ENCODE results near the gene PKNOX2.

The PKNOX2 gene

GRCh38 chr11:125429807-125430678 lies 265.5 kb downstream of the PKNOX2 start:
- TF ChIP-seq, protein P1, sequence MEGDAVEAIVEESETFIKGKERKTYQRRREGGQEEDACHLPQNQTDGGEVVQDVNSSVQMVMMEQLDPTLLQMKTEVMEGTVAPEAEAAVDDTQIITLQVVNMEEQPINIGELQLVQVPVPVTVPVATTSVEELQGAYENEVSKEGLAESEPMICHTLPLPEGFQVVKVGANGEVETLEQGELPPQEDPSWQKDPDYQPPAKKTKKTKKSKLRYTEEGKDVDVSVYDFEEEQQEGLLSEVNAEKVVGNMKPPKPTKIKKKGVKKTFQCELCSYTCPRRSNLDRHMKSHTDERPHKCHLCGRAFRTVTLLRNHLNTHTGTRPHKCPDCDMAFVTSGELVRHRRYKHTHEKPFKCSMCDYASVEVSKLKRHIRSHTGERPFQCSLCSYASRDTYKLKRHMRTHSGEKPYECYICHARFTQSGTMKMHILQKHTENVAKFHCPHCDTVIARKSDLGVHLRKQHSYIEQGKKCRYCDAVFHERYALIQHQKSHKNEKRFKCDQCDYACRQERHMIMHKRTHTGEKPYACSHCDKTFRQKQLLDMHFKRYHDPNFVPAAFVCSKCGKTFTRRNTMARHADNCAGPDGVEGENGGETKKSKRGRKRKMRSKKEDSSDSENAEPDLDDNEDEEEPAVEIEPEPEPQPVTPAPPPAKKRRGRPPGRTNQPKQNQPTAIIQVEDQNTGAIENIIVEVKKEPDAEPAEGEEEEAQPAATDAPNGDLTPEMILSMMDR (conservative IDR thresholded peaks at IDR 0.05; ENCODE audit: low read depth, low read length): no peak
- Histone ChIP-seq H3K27ac (no peak overlapping the region), H3K27me3 (ENCODE audit: insufficient read depth, low read depth) (no peaks in the 10 kb centered on the region), H3K4me1 (ENCODE audit: low read depth, poor library complexity, severe bottlenecking) (no peaks in the 10 kb centered on the region), H3K4me2 (no peak overlapping the region), H4K20me1 (ENCODE audit: insufficient read depth) (no peaks in the 10 kb centered on the region), H3K36me3 (ENCODE audit: insufficient read depth) (no peaks in the 10 kb centered on the region), H3K79me2 (ENCODE audit: insufficient read depth, low read depth) (no peaks in the 10 kb centered on the region), H3K4me3 (IDR thresholded peaks at IDR 0.05; ENCODE audit: insufficient read depth, low read depth, low read length) (no peak overlapping the region), H3K9ac (no peak overlapping the region), H2AFZ (ENCODE audit: low read depth) (no peak overlapping the region)

GRCh38 chr11:125431009-125431408 lies 266.5 kb downstream of the PKNOX2 start:
- Histone ChIP-seq H3K36me3 (ENCODE audit: insufficient read depth) (no peaks in the 10 kb centered on the region), H3K9ac (no peak overlapping the region), H2AFZ (ENCODE audit: low read depth) (no peak overlapping the region), H3K27me3 (ENCODE audit: insufficient read depth, low read depth) (no peaks in the 10 kb centered on the region), H4K20me1 (ENCODE audit: insufficient read depth) (no peaks in the 10 kb centered on the region), H3K27ac (no peak overlapping the region), H3K4me3 (IDR thresholded peaks at IDR 0.05; ENCODE audit: insufficient read depth, low read depth, low read length) (no peak overlapping the region), H3K4me2 (no peak overlapping the region), H3K4me1 (ENCODE audit: low read depth, poor library complexity, severe bottlenecking) (no peaks in the 10 kb centered on the region), H3K79me2 (ENCODE audit: insufficient read depth, low read depth) (no peaks in the 10 kb centered on the region)
- TF ChIP-seq, protein P1 (conservative IDR thresholded peaks at IDR 0.05; ENCODE audit: low read depth, low read length): no peak

DNA sequence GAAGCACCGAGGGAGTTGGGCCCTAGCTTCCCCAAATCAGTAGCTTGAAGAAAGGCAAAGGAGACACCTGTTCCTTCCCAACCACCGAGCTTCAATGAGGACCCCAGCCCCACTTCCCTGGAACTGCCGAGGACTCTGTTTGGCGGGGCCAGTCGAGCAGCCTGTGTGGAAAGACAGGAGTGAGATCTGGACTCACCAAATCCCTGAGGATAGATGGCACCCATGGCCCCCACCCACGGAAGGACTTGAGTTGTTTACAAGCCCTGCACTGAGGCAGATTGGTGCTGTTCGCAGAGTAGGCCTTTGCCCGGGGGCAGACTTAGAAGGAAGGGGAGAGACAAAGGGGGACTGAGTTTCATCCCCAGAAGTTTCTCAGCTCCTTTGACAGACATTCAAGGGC lies 266.9 kb downstream of the PKNOX2 start:
- TF ChIP-seq, protein P1 (conservative IDR thresholded peaks at IDR 0.05; ENCODE audit: low read depth, low read length): no peak
- no peaks in the 10 kb centered on the region for H4K20me1 ChIP-seq (ENCODE audit: insufficient read depth)
- H3K4me1 ChIP-seq (ENCODE audit: low read depth, poor library complexity, severe bottlenecking): no peaks in the 10 kb centered on the region
- H3K27ac ChIP-seq: no peak overlapping the region
- no peak overlapping the region for H3K4me3 ChIP-seq (IDR thresholded peaks at IDR 0.05; ENCODE audit: insufficient read depth, low read depth, low read length)
- no peaks in the 10 kb centered on the region for H3K36me3 ChIP-seq (ENCODE audit: insufficient read depth)
- H3K9ac ChIP-seq: no peak overlapping the region
- no peak overlapping the region for H2AFZ ChIP-seq (ENCODE audit: low read depth)
- no peaks in the 10 kb centered on the region for H3K27me3 ChIP-seq (ENCODE audit: insufficient read depth, low read depth)
- no peak overlapping the region for H3K4me2 ChIP-seq
- H3K79me2 ChIP-seq (ENCODE audit: insufficient read depth, low read depth): no peaks in the 10 kb centered on the region

GRCh38 chr11:125433454-125434121 lies 269.0 kb downstream of the PKNOX2 start:
- H3K9ac ChIP-seq: no peak overlapping the region
- no peak overlapping the region for H3K4me3 ChIP-seq (IDR thresholded peaks at IDR 0.05; ENCODE audit: insufficient read depth, low read depth, low read length)
- no peaks in the 10 kb centered on the region for H3K36me3 ChIP-seq (ENCODE audit: insufficient read depth)
- H3K79me2 ChIP-seq (ENCODE audit: insufficient read depth, low read depth): no peaks in the 10 kb centered on the region
- TF ChIP-seq, protein P1 (conservative IDR thresholded peaks at IDR 0.05; ENCODE audit: low read depth, low read length): 0 out of 2 replicates have a peak, but pooled peaks have one; percentile 14
- H3K27me3 ChIP-seq (ENCODE audit: insufficient read depth, low read depth): no peaks in the 10 kb centered on the region
- H3K4me2 ChIP-seq: no peak overlapping the region
- no peak overlapping the region for H2AFZ ChIP-seq (ENCODE audit: low read depth)
- no peak overlapping the region for H3K27ac ChIP-seq
- H4K20me1 ChIP-seq (ENCODE audit: insufficient read depth): no peaks in the 10 kb centered on the region
- H3K4me1 ChIP-seq (ENCODE audit: low read depth, poor library complexity, severe bottlenecking): no peaks in the 10 kb centered on the region
